Measurements from ENCODE around the gene MAD2L1. TPM values are rescaled to one million over a fixed set of nuclear protein-coding genes. Genes with fewer than 3 reads are reported as not detected.

MAD2L1 gene
- total RNA-seq (2022; extraction: Qiagen RNA extraction; ENCODE audit: low read depth) = 49.4 to 88.8 TPM (median 56.7 TPM) in 5 replicates

DNA sequence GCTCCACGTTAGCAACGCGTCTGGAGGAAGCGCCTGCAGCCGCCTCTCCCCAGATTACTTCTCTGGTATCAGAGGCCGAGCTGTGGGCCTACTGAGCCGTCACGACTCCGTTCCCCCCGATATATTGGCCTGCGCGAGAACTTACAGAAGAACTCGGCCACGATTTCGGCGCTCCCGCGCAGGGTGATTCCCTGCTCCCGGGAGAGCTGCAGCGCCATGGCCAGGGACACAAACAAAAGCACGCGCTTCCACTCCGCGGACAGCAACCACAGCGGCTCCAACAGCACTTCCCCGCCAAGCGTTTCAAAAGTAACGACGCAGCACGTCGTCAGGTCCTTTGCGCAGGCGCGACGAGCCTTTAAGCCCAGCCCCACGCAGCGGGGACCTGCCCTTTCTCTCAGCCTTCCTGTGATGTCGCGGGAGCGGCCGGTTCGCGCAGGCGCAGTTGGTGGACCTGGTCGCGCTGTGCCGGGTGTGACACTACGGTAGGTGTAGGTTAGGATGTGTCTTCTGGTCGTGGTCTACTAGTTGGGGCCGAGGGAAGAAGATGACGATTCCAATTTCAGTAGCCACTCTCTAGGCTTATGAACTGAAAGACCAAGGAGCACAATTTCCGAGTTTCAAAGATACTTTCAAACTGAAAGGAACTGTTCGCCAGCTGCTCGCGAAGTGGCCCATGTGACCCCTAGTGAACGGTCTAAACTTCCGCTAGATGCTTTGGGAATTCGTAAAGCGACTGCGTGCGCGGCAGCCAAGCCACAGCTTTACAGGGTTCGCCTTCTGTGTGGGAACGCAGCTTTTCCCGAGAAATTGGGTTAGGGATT, at the start of gene MAD2L1:
Gene MAD2L1 (minus strand): TSS at position 332 of the 824 bp plus-strand sequence. CDS start 114 bp downstream, at position 218.

